ENCODE data around the gene AGPAT3. TPM values are rescaled to one million over a fixed set of nuclear protein-coding genes. Genes with fewer than 3 reads are reported as not detected.

The AGPAT3 gene
- total RNA-seq, 1 experiment from 2014 or later, result 13.0 TPM

DNA sequence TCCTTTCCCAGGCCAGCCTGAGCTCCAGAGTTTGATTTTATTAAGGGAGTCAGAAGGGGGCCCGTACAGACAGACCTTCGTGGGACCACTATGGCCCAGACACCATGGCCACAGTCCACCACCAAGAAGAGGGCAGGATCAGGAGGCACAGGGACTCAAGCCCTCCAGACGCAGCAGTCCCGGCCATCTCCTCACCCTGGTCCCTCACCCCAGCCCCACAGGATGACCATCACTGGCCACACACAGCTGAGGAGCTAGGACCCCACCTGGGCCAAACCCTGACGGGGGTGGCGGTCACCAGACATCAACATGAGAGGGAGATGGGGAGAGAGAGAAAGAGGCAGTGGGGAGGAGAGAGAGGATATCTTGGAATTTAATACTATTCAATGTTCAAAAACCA is 29.2 kb upstream of the AGPAT3 start:
- H3K79me2 ChIP-seq (ENCODE audit: insufficient read depth, low read length), result no peaks in the 10 kb centered on the region

More for the DNA sequence above, 29.2 kb upstream of the AGPAT3 start:
- no peak overlapping the region for H3K23ac ChIP-seq (ENCODE audit: insufficient read length, low read depth, low read length)
- no peak overlapping the region for H3K4me2 ChIP-seq (ENCODE audit: insufficient read depth, insufficient read length, low read length)
- WGBS (ENCODE audit: extremely low coverage, insufficient read length, low lambda C conversion rate), result no CpG with 5 or more reads among the region's 6 CpGs
- no peak overlapping the region for H4K8ac ChIP-seq (replicated peaks; ENCODE audit: insufficient read length, low read depth, low read length)
- no peak overlapping the region; the same call in 1 of the 2 replicates for H3K14ac ChIP-seq (ENCODE audit: insufficient read depth, low read length)
- H3T11ph ChIP-seq (ENCODE audit: low read length), result no peak overlapping the region
- Mint-ChIP-seq H3K4me3 (no peak overlapping the region), H3K27ac (no peak overlapping the region), H3K36me3 (ENCODE audit: insufficient read depth in 1 of 3, low read depth in 3 of 3) (peaks cover 0 to 4% (median 0%) of the 10 kb centered on the region in 3 experiments; a peak in 2 of 7 replicates), H3K27me3 (ENCODE audit: low read depth) (no peaks in the 10 kb centered on the region), H3K4me1 (peaks cover 5 to 10% of the 10 kb centered on the region in 2 experiments; a peak in 2 of 4 replicates), H3K9me3 (peaks cover 6% of the 10 kb centered on the region in 2 experiments)
- H2BK12ac ChIP-seq (ENCODE audit: insufficient read length, low read depth, low read length), result no peak overlapping the region
- H3K56ac ChIP-seq (ENCODE audit: insufficient read length, low read depth, low read length), result no peak overlapping the region
- no peak overlapping the region for H3K4ac ChIP-seq (ENCODE audit: low read depth, low read length)
- no peak overlapping the region for H2AFZ ChIP-seq (ENCODE audit: low read length)
- H3K23me2 ChIP-seq (ENCODE audit: insufficient read length, low read depth, low read length, poor library complexity, severe bottlenecking), result no peaks in the 10 kb centered on the region
- no peak overlapping the region for H3K27ac ChIP-seq (ENCODE audit: insufficient read length, low read depth, low read length)
- H2AK5ac ChIP-seq (ENCODE audit: insufficient read length, low read length), result no peak overlapping the region
- H4K5ac ChIP-seq (ENCODE audit: insufficient read length, low read depth, low read length), result no peak overlapping the region
- H2BK120ac ChIP-seq (ENCODE audit: low read depth, low read length, poor library complexity, severe bottlenecking), result no peak overlapping the region
- H3K27me3 ChIP-seq (ENCODE audit: insufficient read depth, low read length), result no peaks in the 10 kb centered on the region
- no peak overlapping the region for H3K9ac ChIP-seq (ENCODE audit: extremely low read depth, insufficient read length, low read length)
- H3K18ac ChIP-seq (ENCODE audit: insufficient read length, low read depth, low read length), result no peak overlapping the region
- H3K9me3 ChIP-seq (ENCODE audit: control insufficient read depth, low read depth, low read length), result no peaks in the 10 kb centered on the region
- no peak overlapping the region for H2BK20ac ChIP-seq (ENCODE audit: low read depth, low read length, poor library complexity, severe bottlenecking)
- H2BK15ac ChIP-seq (ENCODE audit: low read depth, low read length), result no peak overlapping the region
- no peaks in the 10 kb centered on the region for H3K79me1 ChIP-seq (ENCODE audit: insufficient read depth, low read depth, low read length, poor library complexity, severe bottlenecking)
- H4K20me1 ChIP-seq (ENCODE audit: control insufficient read depth, insufficient read depth, insufficient read length), result no peaks in the 10 kb centered on the region
- H4K91ac ChIP-seq (ENCODE audit: insufficient read length, low read depth, low read length), result no peak overlapping the region
- H2BK5ac ChIP-seq (ENCODE audit: insufficient read length, low read length), result no peak overlapping the region
- DNase-seq, result no peak
- TF ChIP-seq, protein P1, sequence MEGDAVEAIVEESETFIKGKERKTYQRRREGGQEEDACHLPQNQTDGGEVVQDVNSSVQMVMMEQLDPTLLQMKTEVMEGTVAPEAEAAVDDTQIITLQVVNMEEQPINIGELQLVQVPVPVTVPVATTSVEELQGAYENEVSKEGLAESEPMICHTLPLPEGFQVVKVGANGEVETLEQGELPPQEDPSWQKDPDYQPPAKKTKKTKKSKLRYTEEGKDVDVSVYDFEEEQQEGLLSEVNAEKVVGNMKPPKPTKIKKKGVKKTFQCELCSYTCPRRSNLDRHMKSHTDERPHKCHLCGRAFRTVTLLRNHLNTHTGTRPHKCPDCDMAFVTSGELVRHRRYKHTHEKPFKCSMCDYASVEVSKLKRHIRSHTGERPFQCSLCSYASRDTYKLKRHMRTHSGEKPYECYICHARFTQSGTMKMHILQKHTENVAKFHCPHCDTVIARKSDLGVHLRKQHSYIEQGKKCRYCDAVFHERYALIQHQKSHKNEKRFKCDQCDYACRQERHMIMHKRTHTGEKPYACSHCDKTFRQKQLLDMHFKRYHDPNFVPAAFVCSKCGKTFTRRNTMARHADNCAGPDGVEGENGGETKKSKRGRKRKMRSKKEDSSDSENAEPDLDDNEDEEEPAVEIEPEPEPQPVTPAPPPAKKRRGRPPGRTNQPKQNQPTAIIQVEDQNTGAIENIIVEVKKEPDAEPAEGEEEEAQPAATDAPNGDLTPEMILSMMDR (conservative IDR thresholded peaks at IDR 0.05), result no peak
- no peaks in the 10 kb centered on the region for H3K4me1 ChIP-seq (ENCODE audit: insufficient read depth, low read length)
